ENCODE data around the gene TMPRSS3.

TMPRSS3 gene

DNA sequence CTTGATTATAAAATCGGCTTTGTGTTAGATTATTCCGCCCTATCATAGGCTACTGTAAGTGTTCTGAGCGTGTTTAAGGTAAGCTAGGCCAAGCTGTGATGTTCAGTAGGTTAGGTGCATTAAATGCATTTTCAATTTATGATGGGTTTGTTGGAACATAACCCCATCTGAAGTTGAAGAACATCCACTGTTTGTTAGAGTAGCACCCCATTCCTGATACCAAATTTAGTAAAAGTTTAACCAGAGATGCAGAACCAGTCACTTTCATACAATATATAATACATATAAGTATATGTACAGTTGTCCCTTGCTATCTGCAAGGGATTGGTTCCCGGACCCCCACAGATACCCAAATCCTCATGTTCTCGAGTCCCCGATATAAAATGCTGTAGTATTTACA lies 24.0 kb upstream of the TMPRSS3 start:
- 93 to 94% methylated on average over 6 of the region's 6 CpGs for WGBS, 2 experiments
- Histone ChIP-seq H3K27ac (ENCODE audit: insufficient read depth, low read depth, low read length, poor library complexity, severe bottlenecking) (no peak overlapping the region), H3K4me3 (ENCODE audit: insufficient read depth, low read depth, low read length) (no peak overlapping the region), H3K36me3 (ENCODE audit: control insufficient read depth, insufficient read depth, low read length) (no peaks in the 10 kb centered on the region), H3K4me1 (ENCODE audit: control insufficient read depth, insufficient read depth, low read length) (peaks cover 3% of the 10 kb centered on the region), H3K27me3 (ENCODE audit: control insufficient read depth, insufficient read depth, low read length, poor library complexity, severe bottlenecking) (no peaks in the 10 kb centered on the region), H3K9me3 (ENCODE audit: control insufficient read depth, low read length) (no peaks in the 10 kb centered on the region)

DNA sequence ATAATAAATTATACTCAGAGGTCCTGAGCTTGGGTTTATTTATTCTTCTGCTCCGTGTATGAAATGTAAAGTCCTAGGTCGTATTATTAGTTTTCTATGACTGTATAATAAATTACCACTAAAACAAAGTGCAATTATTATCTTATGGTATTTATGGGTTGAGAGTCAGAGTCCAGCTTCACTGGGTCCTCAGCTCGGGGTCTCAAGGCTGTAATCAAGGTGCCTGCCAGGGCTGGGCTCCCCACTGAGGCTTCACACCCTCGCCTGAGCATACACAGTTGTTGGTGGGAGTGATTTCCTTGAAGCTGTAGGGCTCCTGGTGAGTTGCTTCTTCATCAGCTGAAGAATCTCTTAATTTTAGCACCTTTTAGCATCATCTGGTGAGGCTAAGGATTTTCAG lies 23.0 kb upstream of the TMPRSS3 start:
- Histone ChIP-seq H3K4me1 (ENCODE audit: control insufficient read depth, insufficient read depth, low read length) (peaks cover 3% of the 10 kb centered on the region), H3K4me3 (ENCODE audit: insufficient read depth, low read depth, low read length) (no peak overlapping the region), H3K27ac (ENCODE audit: insufficient read depth, low read depth, low read length, poor library complexity, severe bottlenecking) (no peak overlapping the region), H3K36me3 (ENCODE audit: control insufficient read depth, insufficient read depth, low read length) (no peaks in the 10 kb centered on the region), H3K27me3 (ENCODE audit: control insufficient read depth, insufficient read depth, low read length, poor library complexity, severe bottlenecking) (no peaks in the 10 kb centered on the region), H3K9me3 (ENCODE audit: control insufficient read depth, low read length) (no peaks in the 10 kb centered on the region)
- 77 to 88% methylated on average over 2 of the region's 4 CpGs for whole genome bisulfite sequencing, 2 experiments

DNA sequence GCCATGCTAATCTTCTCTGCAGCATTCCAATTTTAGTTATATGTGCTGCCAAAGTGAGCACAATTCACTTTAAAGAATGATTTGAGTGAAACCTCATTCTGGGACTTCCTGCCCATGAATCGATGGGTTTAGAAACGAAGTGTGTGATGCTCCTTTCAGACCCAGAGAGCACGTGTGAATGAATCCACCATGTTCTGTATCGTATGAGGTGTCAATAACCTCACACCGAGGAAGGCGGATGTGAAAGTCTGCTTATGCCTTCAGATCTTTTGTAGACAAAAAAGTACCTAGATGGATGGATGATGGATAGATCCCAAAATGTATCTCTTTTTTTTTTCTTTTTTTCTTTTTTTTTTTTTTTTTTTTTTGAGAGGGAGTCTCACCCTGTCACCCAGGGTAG lies 21.7 kb upstream of the TMPRSS3 start:
- Histone ChIP-seq H3K4me3 (ENCODE audit: insufficient read depth, low read depth, low read length) (no peak overlapping the region), H3K27me3 (ENCODE audit: control insufficient read depth, insufficient read depth, low read length, poor library complexity, severe bottlenecking) (no peaks in the 10 kb centered on the region), H3K9me3 (ENCODE audit: control insufficient read depth, low read length) (no peaks in the 10 kb centered on the region), H3K4me1 (ENCODE audit: control insufficient read depth, insufficient read depth, low read length) (peaks cover 3% of the 10 kb centered on the region), H3K27ac (ENCODE audit: insufficient read depth, low read depth, low read length, poor library complexity, severe bottlenecking) (no peak overlapping the region), H3K36me3 (ENCODE audit: control insufficient read depth, insufficient read depth, low read length) (no peaks in the 10 kb centered on the region)
- WGBS, 2 experiments, result 93% methylated on average over 6 of the region's 6 CpGs

DNA sequence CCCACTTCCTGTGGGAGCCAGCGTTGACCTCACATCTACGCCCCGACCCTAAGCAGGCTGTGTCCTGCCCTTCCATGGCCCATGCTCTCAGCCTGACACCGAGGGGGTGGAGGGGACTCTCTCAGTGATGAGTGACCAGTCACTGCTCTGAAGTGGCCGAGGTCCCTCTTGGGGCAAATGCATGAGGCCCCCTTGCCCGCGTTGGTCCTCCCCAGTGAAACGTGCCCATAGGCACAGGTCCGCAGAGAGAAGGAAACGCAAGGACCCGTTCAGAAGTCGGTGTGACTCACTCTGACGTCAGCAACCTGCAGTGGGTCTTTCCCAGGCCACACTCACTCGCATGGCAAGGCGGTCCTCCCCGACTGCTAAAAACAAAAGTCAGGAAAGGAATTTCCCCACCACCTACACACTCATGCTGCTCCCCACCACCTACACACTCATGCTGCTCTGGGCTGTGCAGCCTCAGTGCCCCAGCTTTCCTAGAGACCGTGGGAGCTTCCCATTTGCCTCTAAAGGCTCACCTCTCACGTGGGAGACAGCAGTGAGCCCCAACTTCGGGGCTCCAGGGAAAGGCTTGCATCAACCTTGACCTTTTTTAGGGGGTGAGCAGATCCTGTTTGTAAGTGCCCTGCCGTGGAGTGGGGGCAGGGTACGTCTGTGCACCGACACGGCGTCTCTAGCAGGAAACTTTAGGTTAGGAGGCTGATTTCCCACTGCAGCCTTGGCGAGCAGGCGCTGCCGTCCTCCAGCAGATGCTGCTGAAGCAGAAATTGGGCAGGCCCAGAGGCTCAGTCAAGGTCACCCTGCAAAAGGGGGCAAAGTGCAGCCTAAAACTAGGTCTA lies 19.3 kb upstream of the TMPRSS3 start:
- WGBS, 2 experiments, result 68 to 72% methylated on average over 27 of the region's 27 CpGs
- Histone ChIP-seq H3K27me3 (ENCODE audit: control insufficient read depth, insufficient read depth, low read length, poor library complexity, severe bottlenecking) (no peaks in the 10 kb centered on the region), H3K36me3 (ENCODE audit: control insufficient read depth, insufficient read depth, low read length) (no peaks in the 10 kb centered on the region)

DNA sequence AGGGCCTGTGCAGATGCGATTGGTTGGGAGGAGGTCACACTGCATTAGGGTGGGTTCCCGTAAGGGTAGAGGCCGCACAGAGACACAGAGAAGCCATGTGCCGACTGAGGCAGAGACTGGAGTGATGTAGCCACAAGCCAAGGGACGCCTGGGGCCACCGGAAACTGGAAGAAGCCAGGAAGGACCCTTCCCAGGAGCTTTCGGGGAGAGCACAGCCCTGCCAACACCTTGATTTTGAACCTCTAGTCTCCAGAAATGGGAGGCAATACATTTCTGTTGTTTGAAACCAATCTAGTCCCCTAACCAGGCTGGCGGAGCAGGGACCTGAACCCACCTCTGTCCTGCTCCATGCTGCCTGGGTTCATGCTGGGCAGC lies 18.7 kb upstream of the TMPRSS3 start:
- no peaks in the 10 kb centered on the region for H3K9me3 ChIP-seq (ENCODE audit: control insufficient read depth, low read length)
- H3K36me3 ChIP-seq (ENCODE audit: control insufficient read depth, insufficient read depth, low read length), result no peaks in the 10 kb centered on the region
- H3K27ac ChIP-seq (ENCODE audit: insufficient read depth, low read depth, low read length, poor library complexity, severe bottlenecking), result no peak overlapping the region
- no peak overlapping the region for H3K4me3 ChIP-seq (ENCODE audit: insufficient read depth, low read depth, low read length)
- peaks cover 8% of the 10 kb centered on the region for H3K4me1 ChIP-seq (ENCODE audit: control insufficient read depth, insufficient read depth, low read length)
- no peaks in the 10 kb centered on the region for H3K27me3 ChIP-seq (ENCODE audit: control insufficient read depth, insufficient read depth, low read length, poor library complexity, severe bottlenecking)
- WGBS, 2 experiments, result 92 to 96% methylated on average over 8 of the region's 8 CpGs

More for the DNA sequence above, 19.3 kb upstream of the TMPRSS3 start:
- no peaks in the 10 kb centered on the region for H3K9me3 ChIP-seq (ENCODE audit: control insufficient read depth, low read length)
- H3K4me1 ChIP-seq (ENCODE audit: control insufficient read depth, insufficient read depth, low read length), result peaks cover 4% of the 10 kb centered on the region
- no peak overlapping the region for H3K4me3 ChIP-seq (ENCODE audit: insufficient read depth, low read depth, low read length)
- no peak overlapping the region for H3K27ac ChIP-seq (ENCODE audit: insufficient read depth, low read depth, low read length, poor library complexity, severe bottlenecking)

DNA sequence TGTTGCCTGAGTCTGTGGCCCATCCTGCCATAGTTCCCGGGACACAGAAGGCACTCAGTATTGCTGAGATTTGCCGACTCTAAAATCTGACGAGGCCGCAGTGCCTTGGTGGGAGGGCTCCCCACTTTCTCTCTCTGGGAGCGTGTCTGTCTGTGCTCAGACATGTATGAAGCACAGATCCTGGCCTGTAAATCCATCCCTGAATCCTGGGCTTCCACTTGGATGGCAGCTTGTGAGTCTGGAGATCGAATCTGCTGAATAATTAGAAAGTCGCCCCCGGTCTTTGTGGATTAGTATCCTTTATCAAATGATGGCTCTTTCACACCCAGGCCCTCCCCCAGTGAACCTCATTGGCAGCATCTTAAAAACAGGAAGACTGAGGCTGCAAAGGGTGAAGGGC lies 18.2 kb upstream of the TMPRSS3 start:
- no peak overlapping the region for H3K27ac ChIP-seq (ENCODE audit: insufficient read depth, low read depth, low read length, poor library complexity, severe bottlenecking)
- WGBS, 2 experiments, result 91 to 95% methylated on average over 8 of the region's 8 CpGs
- H3K4me1 ChIP-seq (ENCODE audit: control insufficient read depth, insufficient read depth, low read length), result peaks cover 8% of the 10 kb centered on the region
- H3K27me3 ChIP-seq (ENCODE audit: control insufficient read depth, insufficient read depth, low read length, poor library complexity, severe bottlenecking), result no peaks in the 10 kb centered on the region
- no peaks in the 10 kb centered on the region for H3K36me3 ChIP-seq (ENCODE audit: control insufficient read depth, insufficient read depth, low read length)
- no peak overlapping the region for H3K4me3 ChIP-seq (ENCODE audit: insufficient read depth, low read depth, low read length)
- H3K9me3 ChIP-seq (ENCODE audit: control insufficient read depth, low read length), result no peaks in the 10 kb centered on the region

DNA sequence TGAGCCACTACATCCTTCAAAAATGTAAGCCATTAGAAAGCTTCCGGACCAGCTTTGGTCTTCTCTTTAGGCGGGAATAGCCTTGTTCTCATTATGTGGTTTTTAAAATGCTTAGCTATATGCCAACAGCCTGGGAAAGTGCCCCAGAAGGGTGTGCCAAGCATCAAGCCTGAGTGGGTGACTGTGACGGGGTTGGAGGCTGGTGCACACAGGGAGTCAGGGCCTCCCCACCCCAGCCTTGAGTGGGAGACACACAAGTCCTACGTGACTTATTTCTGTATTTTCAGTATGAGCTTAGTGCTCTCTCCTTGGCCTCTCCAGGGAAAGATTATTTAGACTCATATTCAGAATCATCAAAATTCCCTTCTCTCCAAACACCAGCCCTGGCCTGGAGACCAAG lies 17.6 kb upstream of the TMPRSS3 start:
- H3K4me3 ChIP-seq (ENCODE audit: insufficient read depth, low read depth, low read length), result no peak overlapping the region
- H3K9me3 ChIP-seq (ENCODE audit: control insufficient read depth, low read length), result no peaks in the 10 kb centered on the region
- no peaks in the 10 kb centered on the region for H3K27me3 ChIP-seq (ENCODE audit: control insufficient read depth, insufficient read depth, low read length, poor library complexity, severe bottlenecking)
- H3K36me3 ChIP-seq (ENCODE audit: control insufficient read depth, insufficient read depth, low read length), result no peaks in the 10 kb centered on the region
- peaks cover 8% of the 10 kb centered on the region for H3K4me1 ChIP-seq (ENCODE audit: control insufficient read depth, insufficient read depth, low read length)
- 92 to 93% methylated on average over 4 of the region's 4 CpGs for WGBS, 2 experiments
- H3K27ac ChIP-seq (ENCODE audit: insufficient read depth, low read depth, low read length, poor library complexity, severe bottlenecking), result no peak overlapping the region

DNA sequence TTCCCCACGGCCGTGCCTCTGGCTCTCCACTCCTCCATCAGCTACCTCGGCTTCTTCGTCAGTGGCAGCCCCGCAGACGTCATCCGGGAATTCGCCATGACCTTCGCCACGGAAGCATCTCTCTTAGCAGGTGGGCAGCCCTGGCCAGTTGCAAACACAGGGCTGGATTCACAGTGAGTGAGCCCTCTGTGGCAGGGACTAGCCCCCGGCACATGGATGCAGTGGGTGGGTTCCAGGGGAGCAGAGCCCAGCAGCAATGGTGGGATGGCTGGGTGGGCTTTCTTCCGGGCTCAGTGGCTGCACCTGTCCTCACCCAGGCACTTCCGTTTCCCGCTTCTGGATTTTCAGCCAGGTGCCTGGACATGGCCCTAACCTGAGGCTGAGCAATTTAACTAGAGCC lies 17.2 kb upstream of the TMPRSS3 start:
- Histone ChIP-seq H3K4me1 (ENCODE audit: control insufficient read depth, insufficient read depth, low read length) (peaks cover 8% of the 10 kb centered on the region), H3K36me3 (ENCODE audit: control insufficient read depth, insufficient read depth, low read length) (no peaks in the 10 kb centered on the region), H3K27me3 (ENCODE audit: control insufficient read depth, insufficient read depth, low read length, poor library complexity, severe bottlenecking) (no peaks in the 10 kb centered on the region), H3K9me3 (ENCODE audit: control insufficient read depth, low read length) (no peaks in the 10 kb centered on the region), H3K27ac (ENCODE audit: insufficient read depth, low read depth, low read length, poor library complexity, severe bottlenecking) (no peak overlapping the region), H3K4me3 (ENCODE audit: insufficient read depth, low read depth, low read length) (no peak overlapping the region)
- 90 to 91% methylated on average over 14 of the region's 14 CpGs for WGBS, 2 experiments

DNA sequence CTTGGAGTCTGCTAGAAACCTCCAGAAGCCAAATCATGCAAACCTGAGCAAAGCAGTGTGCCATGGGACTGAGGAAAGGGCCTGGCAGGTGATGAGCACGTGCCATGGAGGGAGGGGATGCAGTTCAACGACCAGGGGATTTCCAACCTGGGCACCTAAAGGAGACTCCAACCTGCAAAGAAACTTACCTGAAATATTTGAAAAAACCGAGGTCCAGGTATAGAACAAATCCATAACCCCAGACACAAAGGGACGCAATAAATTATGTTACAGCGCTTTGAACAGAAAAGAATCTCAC lies 16.7 kb upstream of the TMPRSS3 start:
- H3K27ac ChIP-seq (ENCODE audit: insufficient read depth, low read depth, low read length, poor library complexity, severe bottlenecking), result no peak overlapping the region
- H3K36me3 ChIP-seq (ENCODE audit: control insufficient read depth, insufficient read depth, low read length), result no peaks in the 10 kb centered on the region
- peaks cover 8% of the 10 kb centered on the region for H3K4me1 ChIP-seq (ENCODE audit: control insufficient read depth, insufficient read depth, low read length)
- H3K9me3 ChIP-seq (ENCODE audit: control insufficient read depth, low read length), result no peaks in the 10 kb centered on the region
- no peaks in the 10 kb centered on the region for H3K27me3 ChIP-seq (ENCODE audit: control insufficient read depth, insufficient read depth, low read length, poor library complexity, severe bottlenecking)
- H3K4me3 ChIP-seq (ENCODE audit: insufficient read depth, low read depth, low read length), result no peak overlapping the region
- WGBS, 2 experiments, result 88 to 92% methylated on average over 4 to 5 of the region's 5 CpGs

DNA sequence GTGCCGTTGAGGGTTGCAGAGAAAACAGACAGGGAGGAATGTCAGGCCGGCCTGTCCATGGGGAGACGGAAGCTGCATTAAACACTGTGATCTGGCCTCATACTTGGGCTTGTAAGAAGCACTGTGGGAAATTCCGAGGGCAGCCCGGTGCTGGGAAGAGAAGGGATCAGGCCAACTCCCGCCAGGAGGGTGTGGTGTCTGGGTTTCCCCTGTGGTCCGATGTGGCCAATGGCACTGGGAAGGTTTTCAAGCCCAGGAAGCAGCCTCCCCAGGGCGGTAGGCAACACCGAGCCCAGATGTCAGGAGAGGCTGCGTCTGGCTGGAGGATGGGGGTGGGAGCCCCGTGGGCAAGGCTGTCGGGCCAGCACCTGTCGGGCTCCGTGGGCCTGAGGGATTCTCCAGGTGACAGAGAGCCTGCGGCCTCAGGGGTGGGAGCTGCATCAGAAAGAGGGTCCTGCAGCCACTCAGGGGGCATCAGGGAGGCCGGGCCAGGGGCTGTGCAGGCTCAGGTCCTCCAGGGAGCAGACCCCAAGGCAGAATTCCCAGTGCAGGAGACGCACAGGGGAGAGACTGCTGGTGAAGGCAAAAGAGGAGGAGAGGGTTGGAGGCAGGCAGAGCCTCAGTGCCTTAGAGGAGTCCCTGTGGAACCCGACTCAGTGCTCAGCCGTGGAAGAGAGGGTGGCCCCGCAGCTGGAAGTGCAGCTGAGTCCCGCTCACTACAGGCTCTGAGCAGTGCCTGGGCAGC lies 16.2 kb upstream of the TMPRSS3 start:
- H3K27me3 ChIP-seq (ENCODE audit: control insufficient read depth, insufficient read depth, low read length, poor library complexity, severe bottlenecking), result no peaks in the 10 kb centered on the region
- H3K4me1 ChIP-seq (ENCODE audit: control insufficient read depth, insufficient read depth, low read length), result peaks cover 8% of the 10 kb centered on the region
- H3K4me3 ChIP-seq (ENCODE audit: insufficient read depth, low read depth, low read length), result no peak overlapping the region
- H3K36me3 ChIP-seq (ENCODE audit: control insufficient read depth, insufficient read depth, low read length), result no peaks in the 10 kb centered on the region
- no peaks in the 10 kb centered on the region for H3K9me3 ChIP-seq (ENCODE audit: control insufficient read depth, low read length)
- H3K27ac ChIP-seq (ENCODE audit: insufficient read depth, low read depth, low read length, poor library complexity, severe bottlenecking), result no peak overlapping the region
- 85 to 87% methylated on average over 21 of the region's 21 CpGs for WGBS, 2 experiments
